HG03439 (cell line): ENCODE data around the gene PRTN3.

Experiments used
- ATAC-seq: cut with Tn5 transposase; IDR thresholded peaks from one replicate; pipeline ENCODE4 v1.9.1; 2021; ENCODE audit warnings: mild to moderate bottlenecking, moderate library complexity; ENCODE audit not compliant: unreplicated experiment

Gene PRTN3

GRCh38 chr19:803099-803561 lies 37.7 kb upstream of the PRTN3 start:
- no peak for ATAC-seq

- ATAC-seq: no peak
Measured at GRCh38 chr19:803686-804418, 36.9 kb upstream of the PRTN3 start.

- no peak for ATAC-seq
Measured at GRCh38 chr19:804419-805165, 36.2 kb upstream of the PRTN3 start.

GRCh38 chr19:805166-805551 lies 35.6 kb upstream of the PRTN3 start:
- ATAC-seq: no peak

- no peak for ATAC-seq
Measured at GRCh38 chr19:805600-806550, 34.9 kb upstream of the PRTN3 start.

GRCh38 chr19:806815-807421 lies 33.9 kb upstream of the PRTN3 start:
- ATAC-seq: no peak

GRCh38 chr19:807627-808422 lies 33.0 kb upstream of the PRTN3 start:
- ATAC-seq: no peak

- ATAC-seq: no peak
Measured at GRCh38 chr19:808423-808775, 32.4 kb upstream of the PRTN3 start.

GRCh38 chr19:810077-810855 lies 30.5 kb upstream of the PRTN3 start:
- no peak for ATAC-seq

GRCh38 chr19:810883-811489 lies 29.8 kb upstream of the PRTN3 start:
- ATAC-seq: no peak

- ATAC-seq: no peak
Measured at GRCh38 chr19:811506-812048, 29.2 kb upstream of the PRTN3 start.

GRCh38 chr19:812049-812746 lies 28.6 kb upstream of the PRTN3 start:
- ATAC-seq: no peak

GRCh38 chr19:812747-813218 lies 28.0 kb upstream of the PRTN3 start:
- no peak for ATAC-seq

GRCh38 chr19:813219-814151 lies 27.3 kb upstream of the PRTN3 start:
- no peak for ATAC-seq

- no peak for ATAC-seq
Measured at GRCh38 chr19:814152-815078, 26.4 kb upstream of the PRTN3 start.
